GM13977 (cell line): Measurements from ENCODE around the gene CLN6.
A peak's percentile ranks its signal among the peaks of the same experiment; 100 is the strongest.
"Not testable (repeated sequence)": the region's sequence is repeated elsewhere in the genome, so short reads cannot be mapped to it uniquely, and the experiment has no call there.

Source experiments
- DNase-seq: peaks from one replicate; pipeline ENCODE4 v3.0.0; 2012; ENCODE audit warnings: low spot score
- in situ Hi-C: fragments of 300-500 bp; cut with MboI; formaldehyde crosslinking; loops from one replicate; pipeline ENCODE4 v1.12.0; 2022; ENCODE audit warnings: low sequenced_read_pairs, low pct_unique_long_range_greater_than_20kb, mixed read lengths, inconsistent platforms; ENCODE audit not compliant: unreplicated experiment
- TF ChIP-seq, protein P1 (sequence below): IDR thresholded peaks from 2 replicates; pipeline ENCODE4 v1.5.1; 2012; ENCODE audit warnings: mild to moderate bottlenecking, control low read depth; ENCODE audit not compliant: insufficient read depth; ENCODE audit errors: extremely low read depth, missing control alignments

Gene CLN6

DNA sequence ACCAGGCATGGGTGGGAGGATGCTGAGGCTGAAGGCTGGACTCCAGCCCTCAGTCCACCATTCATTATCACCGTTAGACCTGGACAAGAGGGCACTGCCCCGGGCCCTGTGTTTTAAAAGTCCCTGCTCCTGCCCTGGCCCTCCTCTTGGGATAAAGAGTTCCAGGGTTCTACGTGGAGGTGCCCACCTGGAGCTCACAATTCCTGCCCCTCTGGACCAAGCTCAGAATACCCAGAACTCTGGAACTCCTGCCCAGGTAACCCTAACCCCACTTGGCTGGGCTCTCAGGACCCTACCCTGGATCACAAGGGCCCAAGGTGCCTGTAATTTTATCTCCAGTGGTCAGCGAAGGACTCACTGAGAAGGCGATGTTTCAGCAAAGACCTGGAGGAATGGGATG is 25.6 kb downstream of the CLN6 start:
- no peak for DNase-seq
- TF ChIP-seq, protein P1, sequence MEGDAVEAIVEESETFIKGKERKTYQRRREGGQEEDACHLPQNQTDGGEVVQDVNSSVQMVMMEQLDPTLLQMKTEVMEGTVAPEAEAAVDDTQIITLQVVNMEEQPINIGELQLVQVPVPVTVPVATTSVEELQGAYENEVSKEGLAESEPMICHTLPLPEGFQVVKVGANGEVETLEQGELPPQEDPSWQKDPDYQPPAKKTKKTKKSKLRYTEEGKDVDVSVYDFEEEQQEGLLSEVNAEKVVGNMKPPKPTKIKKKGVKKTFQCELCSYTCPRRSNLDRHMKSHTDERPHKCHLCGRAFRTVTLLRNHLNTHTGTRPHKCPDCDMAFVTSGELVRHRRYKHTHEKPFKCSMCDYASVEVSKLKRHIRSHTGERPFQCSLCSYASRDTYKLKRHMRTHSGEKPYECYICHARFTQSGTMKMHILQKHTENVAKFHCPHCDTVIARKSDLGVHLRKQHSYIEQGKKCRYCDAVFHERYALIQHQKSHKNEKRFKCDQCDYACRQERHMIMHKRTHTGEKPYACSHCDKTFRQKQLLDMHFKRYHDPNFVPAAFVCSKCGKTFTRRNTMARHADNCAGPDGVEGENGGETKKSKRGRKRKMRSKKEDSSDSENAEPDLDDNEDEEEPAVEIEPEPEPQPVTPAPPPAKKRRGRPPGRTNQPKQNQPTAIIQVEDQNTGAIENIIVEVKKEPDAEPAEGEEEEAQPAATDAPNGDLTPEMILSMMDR = no peak
- in situ Hi-C loops = no loop called here

DNA sequence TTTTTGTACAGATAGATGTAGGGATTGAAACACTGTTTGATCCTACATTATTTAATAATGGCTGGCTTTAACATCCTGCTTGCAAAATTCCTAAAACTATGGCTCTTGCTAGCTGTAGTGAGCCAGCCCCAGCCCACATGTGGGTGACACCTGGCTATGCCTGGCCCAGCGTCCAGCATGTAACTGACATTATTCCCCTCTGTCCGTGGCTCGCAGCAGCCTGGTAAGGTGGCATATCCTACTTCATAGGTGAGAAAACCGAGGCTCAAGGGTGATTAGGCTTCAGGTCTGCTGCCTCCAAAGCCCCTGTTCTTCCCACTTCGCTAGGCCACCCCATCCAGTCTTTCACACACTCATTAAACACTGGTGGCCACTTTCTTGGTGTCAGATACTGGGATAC is 26.0 kb downstream of the CLN6 start:
- in situ Hi-C loops = no loop called here
- TF ChIP-seq, protein P1 = no peak
- no peak for DNase-seq

DNA sequence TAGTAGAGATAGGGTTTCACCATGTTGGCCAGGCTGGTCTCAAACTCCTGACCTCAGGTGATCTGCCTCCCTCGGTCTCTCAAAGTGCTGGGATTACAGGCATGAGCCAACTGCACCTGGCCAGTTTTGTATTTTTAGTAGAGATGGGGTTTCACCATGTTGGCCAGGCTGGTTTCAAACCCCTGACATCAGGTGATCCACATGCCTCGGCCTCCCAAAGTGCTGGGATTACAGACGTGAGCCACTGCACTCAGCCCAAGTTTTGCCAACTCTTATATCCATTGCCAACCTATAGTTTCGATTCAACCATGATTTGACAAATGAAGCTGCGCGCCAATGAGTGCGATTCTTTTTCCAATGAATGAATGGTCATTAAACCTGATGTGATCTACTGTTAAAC is 26.5 kb downstream of the CLN6 start:
- in situ Hi-C loops = not testable (repeated sequence)

DNA sequence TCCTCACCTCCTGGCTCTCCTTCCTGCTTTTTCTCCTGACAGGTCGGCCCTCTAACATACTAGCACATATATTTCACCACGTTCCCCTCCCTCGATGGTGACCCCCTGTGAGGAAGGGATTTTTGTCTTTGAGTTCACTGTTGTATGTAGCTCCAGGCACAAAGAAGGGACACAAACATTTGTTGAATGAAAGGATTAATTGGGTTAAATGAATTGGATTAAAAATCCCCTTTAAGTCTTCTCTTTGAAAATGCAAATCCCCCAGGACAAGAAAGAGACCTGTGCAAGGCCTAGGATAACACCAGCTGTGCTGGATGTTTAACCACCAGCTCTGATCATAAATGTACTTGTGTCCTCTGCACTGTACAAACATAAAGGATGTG is 27.7 kb downstream of the CLN6 start:
- TF ChIP-seq, protein P1 = no peak
- no peak for DNase-seq
- in situ Hi-C loops = no loop called here

More for the DNA sequence above, 26.5 kb downstream of the CLN6 start:
- not testable (repeated sequence) for DNase-seq

DNA sequence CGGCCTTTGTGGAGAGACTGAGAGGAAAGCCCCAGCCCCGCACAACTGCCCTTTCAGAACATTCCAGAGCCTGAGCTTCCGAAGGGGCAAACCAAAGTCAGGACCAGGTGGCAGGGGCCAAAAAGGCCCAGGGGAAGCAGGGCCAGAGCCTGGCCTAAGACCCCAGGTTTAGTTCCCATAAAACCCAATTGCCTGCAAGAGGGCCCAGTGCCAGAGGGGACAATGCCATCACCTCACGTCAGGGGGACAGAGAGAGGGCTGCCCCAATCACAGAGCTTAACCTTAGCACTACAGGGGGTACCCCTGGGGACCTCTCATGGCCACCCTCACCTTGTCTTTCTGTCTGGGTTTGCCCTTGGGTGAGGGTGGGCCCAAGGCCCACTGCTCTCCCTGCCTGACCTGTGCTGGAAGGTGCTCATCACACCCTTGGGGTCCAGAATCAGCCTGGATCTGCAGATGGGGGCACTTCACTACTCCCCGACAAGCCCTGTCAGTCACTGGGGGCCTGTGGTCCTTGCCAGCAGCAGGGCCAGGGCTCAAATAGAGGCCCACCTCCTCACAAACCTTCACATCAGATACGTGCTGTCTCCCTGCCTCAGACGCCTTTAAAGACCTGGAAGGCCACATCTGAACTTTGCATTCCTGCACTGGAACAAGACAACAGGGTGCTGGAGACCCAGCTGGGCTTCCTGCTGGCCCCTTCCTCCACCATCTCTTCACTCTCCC is 28.2 kb downstream of the CLN6 start:
- TF ChIP-seq, protein P1 = no peak
- in situ Hi-C loops = no loop called here
- DNase-seq = peak; percentile 14

DNA sequence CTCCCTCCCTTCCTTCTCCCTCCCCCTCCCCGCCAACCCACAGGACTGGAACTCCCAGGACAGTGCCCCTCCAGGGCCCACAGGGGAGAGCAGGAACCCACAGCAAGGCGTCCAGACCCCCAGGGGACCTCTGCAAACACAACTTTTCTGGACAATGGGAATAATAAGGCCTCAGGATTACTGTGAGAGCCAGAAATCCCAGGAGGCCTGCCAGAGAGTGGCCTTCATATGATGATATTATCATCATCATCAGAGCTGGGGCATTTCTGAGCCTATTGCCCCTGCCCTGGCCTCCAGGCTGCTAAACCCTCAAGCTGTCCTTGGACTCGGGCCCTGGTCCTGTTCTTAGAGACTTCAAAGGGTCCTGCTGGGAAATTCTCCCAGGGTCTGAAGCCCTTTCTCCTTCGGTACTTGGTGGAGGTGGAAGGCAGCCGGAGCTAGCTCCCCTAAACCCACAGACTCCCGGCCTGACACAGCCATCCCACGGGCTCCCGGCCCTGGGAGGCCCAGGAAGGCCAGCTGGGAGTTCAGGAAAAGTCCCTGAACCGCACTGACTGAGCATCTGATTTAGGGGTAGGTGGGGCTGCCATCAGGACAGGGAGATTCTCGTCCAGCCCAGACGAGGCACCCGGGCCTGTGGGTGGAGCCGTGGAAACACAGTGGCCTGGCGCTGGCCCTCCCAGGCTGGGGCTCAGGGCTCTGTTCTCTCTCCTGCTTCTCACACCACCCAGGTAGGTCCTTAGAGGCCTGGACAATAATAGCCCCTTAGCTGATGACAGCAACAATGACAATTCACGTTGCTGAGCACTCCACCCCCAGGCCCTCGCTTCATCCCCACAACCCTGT is 29.3 kb downstream of the CLN6 start:
- DNase-seq = peak; percentile 17
- in situ Hi-C loops = no loop called here
- TF ChIP-seq, protein P1 = no peak

DNA sequence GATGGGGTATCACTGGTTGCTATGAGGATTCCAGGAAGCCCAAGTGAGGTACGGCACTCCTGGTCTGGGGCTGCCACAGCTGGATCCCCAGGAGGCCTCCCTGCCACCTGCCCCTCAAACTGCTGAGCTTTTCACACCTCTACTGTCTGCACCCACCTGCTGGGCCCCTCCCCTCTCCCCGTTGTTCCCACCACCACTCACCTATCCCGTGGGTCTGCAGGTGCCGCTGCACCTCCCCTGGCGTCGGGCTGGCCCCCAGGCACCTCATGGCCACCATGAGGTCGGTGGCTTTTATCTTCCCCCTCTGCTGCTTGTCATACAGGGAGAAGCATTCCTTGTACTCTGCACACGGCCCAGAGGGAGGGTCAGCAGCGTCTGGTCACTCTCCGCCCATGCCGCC is 30.2 kb downstream of the CLN6 start:
- no peak for DNase-seq
- TF ChIP-seq, protein P1 = no peak
- in situ Hi-C loops = no loop called here
